IPS-18a (cell line): ENCODE data around the gene TSEN2.
"Not testable (repeated sequence)": the region's sequence is repeated elsewhere in the genome, so short reads cannot be mapped to it uniquely, and the experiment has no call there.

Source experiments
- H3K27ac ChIP-seq: one replicate; pipeline ENCODE4 v1.5.1; 2013; ENCODE audit warnings: low read length
- H3K27me3 ChIP-seq: one replicate; pipeline ENCODE4 v1.6.1; 2013; ENCODE audit warnings: mild to moderate bottlenecking, low read length; ENCODE audit not compliant: control insufficient read depth, insufficient read depth
- H3K36me3 ChIP-seq: one replicate; pipeline ENCODE4 v1.6.1; 2013; ENCODE audit warnings: low read depth, low read length; ENCODE audit not compliant: control insufficient read depth
- H3K4me1 ChIP-seq: one replicate; pipeline ENCODE4 v1.6.1; 2013; ENCODE audit warnings: low read depth, low read length; ENCODE audit not compliant: control insufficient read depth
- H3K4me3 ChIP-seq: one replicate; pipeline ENCODE4 v1.5.1; 2013; ENCODE audit warnings: low read length
- H3K9ac ChIP-seq: one replicate; pipeline ENCODE4 v1.6.1; 2013; ENCODE audit warnings: mild to moderate bottlenecking, low read length, moderate library complexity
- H3K9me3 ChIP-seq: one replicate; pipeline ENCODE4 v1.6.1; 2013; ENCODE audit warnings: low read depth, low read length; ENCODE audit not compliant: control insufficient read depth

Gene TSEN2

DNA sequence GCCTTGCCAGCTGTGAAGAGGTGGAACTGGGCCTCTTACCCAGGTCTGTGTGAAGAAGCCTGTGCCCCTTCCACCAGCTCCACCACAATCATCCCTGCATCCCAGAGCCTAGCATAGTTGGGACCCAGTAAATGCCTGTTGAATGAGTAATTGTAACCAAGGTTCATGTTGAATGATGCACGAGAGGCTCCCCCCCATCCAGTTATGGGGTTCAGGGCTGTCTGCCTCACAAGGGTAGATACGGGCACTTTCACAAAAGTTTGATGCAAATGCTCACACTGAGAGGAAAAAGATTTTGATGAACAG, 29.5 kb upstream of the TSEN2 start:
- Histone ChIP-seq H3K27me3 (no peaks in the 10 kb centered on the region), H3K9me3 (no peaks in the 10 kb centered on the region), H3K27ac (no peak overlapping the region), H3K4me3 (no peak overlapping the region), H3K36me3 (no peaks in the 10 kb centered on the region), H3K9ac (no peak overlapping the region), H3K4me1 (no peaks in the 10 kb centered on the region)

DNA sequence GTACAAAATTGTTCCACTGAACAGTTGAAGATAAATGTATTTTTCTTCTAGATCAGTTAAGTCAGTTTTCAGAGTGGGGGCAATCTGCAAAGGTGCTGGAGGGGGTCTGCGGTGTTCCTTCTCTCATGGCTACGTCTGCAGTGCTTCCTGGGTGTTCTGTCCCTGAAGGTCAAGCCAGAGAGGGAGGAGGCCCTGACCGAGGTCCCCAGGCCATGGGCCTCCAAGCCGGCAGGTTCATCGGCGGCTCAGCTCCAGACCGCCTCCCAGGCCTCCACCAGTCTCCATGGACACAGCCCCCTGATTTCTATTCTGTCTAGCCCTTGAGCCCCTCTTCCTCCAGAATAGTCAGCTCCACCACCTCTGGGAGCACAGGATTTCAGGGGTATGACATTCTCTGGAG, 28.5 kb upstream of the TSEN2 start:
- no peaks in the 10 kb centered on the region for H3K4me1 ChIP-seq
- H3K4me3 ChIP-seq = no peak overlapping the region
- no peak overlapping the region for H3K27ac ChIP-seq
- H3K9ac ChIP-seq = no peak overlapping the region
- H3K9me3 ChIP-seq = no peaks in the 10 kb centered on the region
- no peaks in the 10 kb centered on the region for H3K36me3 ChIP-seq
- no peaks in the 10 kb centered on the region for H3K27me3 ChIP-seq

DNA sequence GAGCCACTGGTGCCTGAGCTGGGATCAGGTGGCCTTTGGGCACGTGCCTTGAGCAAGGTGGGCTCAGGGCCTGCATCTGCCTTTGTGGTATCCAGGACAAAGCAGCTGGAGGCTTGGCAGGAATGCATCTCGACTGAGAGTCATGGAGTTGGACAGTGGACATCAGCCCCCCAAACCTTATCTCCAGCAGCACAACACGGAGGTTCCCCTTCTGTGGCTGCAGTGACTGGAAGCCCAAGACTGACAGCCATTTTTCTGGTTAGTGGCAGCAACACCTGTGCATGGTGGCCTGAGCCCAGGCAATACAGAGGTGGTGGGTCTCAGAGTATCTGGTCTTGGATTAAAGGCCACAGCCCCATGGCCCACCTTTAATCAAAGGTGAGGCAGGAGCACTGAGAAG, 27.8 kb upstream of the TSEN2 start:
- H3K9me3 ChIP-seq = no peaks in the 10 kb centered on the region
- H3K9ac ChIP-seq = no peak overlapping the region
- no peaks in the 10 kb centered on the region for H3K4me1 ChIP-seq
- no peak overlapping the region for H3K4me3 ChIP-seq
- no peak overlapping the region for H3K27ac ChIP-seq
- H3K27me3 ChIP-seq = no peaks in the 10 kb centered on the region
- H3K36me3 ChIP-seq = no peaks in the 10 kb centered on the region

DNA sequence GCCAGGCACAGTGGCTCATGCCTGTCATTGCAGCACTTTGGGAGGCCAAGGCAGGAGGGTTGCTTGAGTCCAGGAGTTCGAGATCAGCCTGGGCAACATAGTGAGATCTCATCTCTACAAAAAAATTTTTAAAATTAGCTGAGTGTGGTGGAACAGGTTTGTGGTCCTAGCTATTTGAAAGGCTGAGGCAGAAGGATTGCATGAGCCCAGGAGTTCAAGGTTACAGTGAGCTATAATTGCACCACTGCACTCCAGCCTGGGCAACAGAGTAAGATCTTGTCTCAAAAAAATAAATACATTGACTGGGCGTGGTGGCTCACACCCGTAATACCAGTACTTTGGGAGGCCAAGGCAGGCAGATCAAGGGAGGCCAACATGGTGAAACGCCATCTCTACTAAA, 26.9 kb upstream of the TSEN2 start:
- H3K36me3 ChIP-seq, H3K4me3 ChIP-seq, H3K4me1 ChIP-seq, H3K9me3 ChIP-seq, H3K9ac ChIP-seq, H3K27ac ChIP-seq, H3K27me3 ChIP-seq: not testable (repeated sequence)

DNA sequence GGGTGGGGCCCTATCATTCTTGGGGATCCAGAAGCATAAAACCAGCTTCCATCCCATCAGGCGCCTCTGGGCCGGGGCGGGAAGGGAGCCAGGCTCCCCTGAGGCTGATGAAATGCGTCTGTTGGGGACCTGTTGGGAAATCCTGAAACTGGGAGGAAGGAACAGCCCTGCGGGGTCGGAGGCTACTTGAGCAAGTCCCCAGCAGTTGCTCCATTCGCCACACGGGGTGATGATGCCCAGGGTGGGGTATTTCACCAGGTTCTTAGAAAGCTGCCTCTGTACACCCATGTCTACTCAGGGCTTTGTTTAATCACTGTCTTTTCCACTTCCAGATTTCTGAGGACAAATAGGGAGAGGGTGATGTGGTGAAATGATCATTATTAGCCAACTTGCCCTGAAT, 25.4 kb upstream of the TSEN2 start:
- H3K4me3 ChIP-seq = no peak overlapping the region
- H3K4me1 ChIP-seq = no peaks in the 10 kb centered on the region
- H3K9me3 ChIP-seq = no peaks in the 10 kb centered on the region
- no peaks in the 10 kb centered on the region for H3K27me3 ChIP-seq
- no peaks in the 10 kb centered on the region for H3K36me3 ChIP-seq
- no peak overlapping the region for H3K27ac ChIP-seq
- H3K9ac ChIP-seq = no peak overlapping the region

DNA sequence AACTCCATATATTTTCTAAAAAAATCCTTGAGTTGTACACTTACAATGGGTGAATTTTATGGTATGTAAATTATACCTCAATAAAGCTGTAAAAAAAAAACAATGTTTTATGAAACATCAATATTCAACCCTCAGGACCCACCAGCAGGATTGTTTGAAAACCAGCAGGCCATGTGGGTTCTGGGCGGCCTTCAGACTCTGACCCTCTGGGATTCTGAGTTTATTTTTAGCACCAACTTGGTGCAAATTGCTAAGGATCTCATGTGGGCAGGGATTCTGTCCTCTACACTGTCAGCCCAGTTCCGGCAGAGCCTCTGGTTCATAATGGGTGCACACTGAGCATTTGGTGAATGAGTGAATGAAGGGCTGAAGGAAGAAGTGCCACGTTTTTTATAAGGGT, 24.2 kb upstream of the TSEN2 start:
- Histone ChIP-seq H3K4me3 (no peak overlapping the region), H3K9ac (no peak overlapping the region), H3K27ac (no peak overlapping the region), H3K9me3 (no peaks in the 10 kb centered on the region), H3K4me1 (no peaks in the 10 kb centered on the region), H3K27me3 (no peaks in the 10 kb centered on the region), H3K36me3 (no peaks in the 10 kb centered on the region)

DNA sequence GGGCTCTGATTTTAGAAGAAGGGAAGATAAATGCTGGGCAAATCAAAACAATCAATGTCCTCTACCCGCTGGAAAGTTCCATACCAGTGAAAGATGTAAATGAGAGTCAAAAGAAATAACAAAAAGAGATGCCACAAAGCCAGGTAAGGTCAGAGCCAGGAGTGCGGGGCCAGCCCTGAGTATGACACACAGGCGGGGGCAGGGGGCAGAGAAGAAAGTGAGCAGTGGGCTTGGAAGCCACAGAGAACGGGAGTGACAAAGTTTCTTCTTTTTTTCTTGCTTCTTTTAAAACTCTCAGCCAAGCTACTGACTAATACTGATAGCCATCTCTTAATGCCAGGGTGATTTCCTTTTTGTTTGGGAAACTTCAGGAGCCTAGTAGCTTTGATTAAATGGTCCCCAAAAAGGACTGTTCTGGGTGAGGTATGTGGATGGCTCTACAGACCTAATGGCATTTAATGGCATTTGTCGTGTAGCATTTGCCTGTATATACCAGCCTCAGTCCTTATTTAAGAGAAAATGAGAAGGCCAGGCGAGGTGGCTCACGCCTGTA, 23.1 kb upstream of the TSEN2 start:
- H3K27me3 ChIP-seq = no peaks in the 10 kb centered on the region
- no peak overlapping the region for H3K9ac ChIP-seq
- no peaks in the 10 kb centered on the region for H3K36me3 ChIP-seq
- H3K4me1 ChIP-seq = no peaks in the 10 kb centered on the region
- H3K9me3 ChIP-seq = no peaks in the 10 kb centered on the region
- no peak overlapping the region for H3K4me3 ChIP-seq
- H3K27ac ChIP-seq = no peak overlapping the region

DNA sequence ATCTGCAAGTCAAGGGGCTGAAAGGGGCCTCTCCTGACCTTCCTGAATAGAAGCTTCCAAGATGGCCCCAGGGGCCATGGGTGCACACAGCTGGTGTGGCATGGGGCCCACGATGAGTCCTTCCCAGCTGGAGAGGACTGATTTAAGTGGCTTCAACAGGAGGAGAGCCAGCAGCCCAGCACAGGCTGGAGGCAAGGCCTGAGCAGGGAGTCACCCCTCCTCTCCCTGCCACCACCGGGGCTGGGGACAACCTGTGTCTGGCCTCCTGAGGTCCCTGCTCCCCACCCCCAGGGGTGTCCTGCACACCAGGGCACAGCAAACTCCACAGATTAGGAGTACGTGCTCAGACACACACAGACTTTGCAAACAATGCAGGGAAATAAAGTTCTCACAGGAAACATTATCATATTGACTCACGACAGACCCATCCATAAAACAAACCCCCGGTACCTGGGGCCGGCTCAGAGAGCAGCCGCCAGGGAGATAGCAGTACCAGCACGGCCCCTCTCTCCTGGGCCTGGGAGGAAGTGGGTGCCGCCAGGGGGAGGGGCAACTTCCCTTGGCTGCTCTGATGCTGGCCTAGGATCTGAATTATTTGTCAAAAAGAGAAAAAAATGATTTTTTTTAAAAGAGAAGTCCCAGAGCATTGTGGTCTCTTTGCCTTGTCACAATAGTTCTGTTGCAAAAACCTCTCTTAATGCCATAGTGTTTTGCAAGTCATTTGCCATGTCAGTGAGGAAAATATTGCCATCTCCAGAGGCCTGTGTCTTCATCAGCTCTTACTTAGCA, 21.9 kb upstream of the TSEN2 start:
- Histone ChIP-seq H3K9ac (no peak overlapping the region), H3K4me3 (no peak overlapping the region), H3K27me3 (no peaks in the 10 kb centered on the region), H3K36me3 (no peaks in the 10 kb centered on the region), H3K9me3 (no peaks in the 10 kb centered on the region), H3K27ac (no peak overlapping the region), H3K4me1 (no peaks in the 10 kb centered on the region)

DNA sequence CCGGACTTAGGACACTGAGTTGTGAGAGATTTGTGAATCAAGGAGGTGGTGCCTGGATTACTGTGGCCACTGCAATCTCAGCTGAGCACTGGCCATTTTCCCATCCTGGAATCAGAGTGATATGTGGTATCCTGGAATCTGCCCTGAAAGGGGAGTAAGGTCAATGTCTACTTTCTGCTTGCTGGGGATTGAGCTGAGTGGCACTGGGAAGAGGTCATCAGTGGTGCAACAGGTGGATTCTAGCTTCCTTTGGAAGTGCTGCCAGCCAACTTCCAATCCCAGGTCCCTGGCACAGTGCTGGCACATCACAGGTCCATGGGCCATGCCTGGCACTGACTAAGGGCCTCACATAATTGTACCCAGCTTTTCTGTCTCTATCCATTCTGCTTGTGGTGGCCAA, 20.6 kb upstream of the TSEN2 start:
- Histone ChIP-seq H3K36me3 (no peaks in the 10 kb centered on the region), H3K9ac (no peak overlapping the region), H3K9me3 (no peaks in the 10 kb centered on the region), H3K4me1 (no peaks in the 10 kb centered on the region), H3K27ac (no peak overlapping the region), H3K4me3 (no peak overlapping the region), H3K27me3 (no peaks in the 10 kb centered on the region)

DNA sequence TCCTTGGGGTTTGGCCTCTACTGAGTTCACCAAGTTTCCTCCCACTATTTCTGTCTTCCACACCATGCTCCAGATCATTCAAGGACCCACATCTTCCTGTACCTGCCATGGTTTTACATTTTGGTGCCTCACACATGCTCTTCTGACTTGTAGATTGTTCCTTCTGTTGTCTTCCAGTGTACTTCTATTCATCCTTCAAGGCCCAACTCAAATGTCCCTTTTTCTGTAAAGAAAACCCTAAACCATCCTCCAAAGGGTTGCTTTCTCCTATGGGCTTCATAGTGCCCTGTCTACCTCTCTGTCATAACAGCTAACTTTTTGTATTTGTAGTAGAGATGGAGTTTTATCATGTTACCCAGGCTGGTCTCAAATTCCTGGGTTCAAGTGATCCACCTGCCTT, 20.1 kb upstream of the TSEN2 start:
- Histone ChIP-seq H3K9ac (no peak overlapping the region), H3K27me3 (no peaks in the 10 kb centered on the region)

DNA sequence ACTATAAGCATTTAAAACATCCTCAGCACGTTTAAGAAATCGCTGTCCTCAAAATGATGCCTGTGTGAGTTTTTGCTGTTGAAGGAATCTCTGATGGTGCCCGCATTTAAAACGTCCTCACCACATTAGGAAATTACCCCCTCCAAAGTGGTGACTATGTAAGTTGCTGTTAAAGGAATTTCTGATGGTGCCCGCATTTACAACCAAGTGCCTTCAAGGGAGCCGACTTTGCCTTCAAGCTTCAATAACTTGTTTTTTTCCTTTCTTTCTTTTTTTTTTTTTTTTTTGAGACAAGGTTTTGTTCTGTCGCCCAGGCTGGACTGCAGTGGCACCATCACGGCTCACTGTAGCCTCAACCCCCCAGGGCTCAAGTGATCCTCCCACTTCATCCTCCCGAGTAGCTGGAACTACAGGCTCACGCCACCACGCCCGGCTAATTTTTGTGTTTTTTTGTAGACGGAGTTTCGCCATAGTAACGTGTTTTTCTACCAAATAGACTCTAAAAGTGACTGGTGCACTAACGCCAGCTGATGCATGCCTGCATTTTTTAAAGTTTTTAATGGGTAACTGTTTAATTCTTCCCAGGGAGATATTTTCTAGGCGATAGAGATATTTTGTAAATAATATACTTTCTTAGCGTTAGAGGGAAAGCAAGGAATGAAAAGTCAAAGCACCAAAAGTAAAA, 19.0 kb upstream of the TSEN2 start:
- H3K27me3 ChIP-seq = no peaks in the 10 kb centered on the region
- H3K4me1 ChIP-seq = no peaks in the 10 kb centered on the region
- no peak overlapping the region for H3K27ac ChIP-seq
- H3K9ac ChIP-seq = no peak overlapping the region
- no peak overlapping the region for H3K4me3 ChIP-seq
- H3K9me3 ChIP-seq = no peaks in the 10 kb centered on the region
- no peaks in the 10 kb centered on the region for H3K36me3 ChIP-seq

More for the DNA sequence above, 20.1 kb upstream of the TSEN2 start:
- H3K36me3 ChIP-seq = no peaks in the 10 kb centered on the region
- H3K27ac ChIP-seq = no peak overlapping the region
- H3K9me3 ChIP-seq = no peaks in the 10 kb centered on the region
- H3K4me3 ChIP-seq = no peak overlapping the region
- no peaks in the 10 kb centered on the region for H3K4me1 ChIP-seq

DNA sequence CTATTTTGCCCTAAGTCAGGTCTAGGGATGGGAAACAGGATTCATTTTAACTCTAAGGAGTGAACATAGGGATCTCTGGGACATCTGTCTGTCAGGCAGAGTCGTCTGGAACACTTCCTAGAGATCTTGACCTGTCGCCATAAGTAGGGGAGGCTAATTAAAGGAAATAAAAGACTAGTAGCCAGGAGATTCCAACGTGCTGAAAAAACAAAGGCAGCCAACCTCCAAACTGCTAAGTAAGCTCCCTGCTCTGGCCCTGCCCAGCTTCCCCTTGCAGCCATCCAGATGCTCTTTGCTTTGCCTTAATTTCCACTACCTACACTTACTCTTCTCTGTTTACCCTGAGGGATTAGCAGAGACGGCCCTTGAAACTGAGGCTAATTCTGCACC, 18.4 kb upstream of the TSEN2 start:
- H3K27ac ChIP-seq = no peak overlapping the region
- no peak overlapping the region for H3K4me3 ChIP-seq
- H3K9ac ChIP-seq = no peak overlapping the region
- H3K4me1 ChIP-seq = no peaks in the 10 kb centered on the region
- H3K9me3 ChIP-seq = no peaks in the 10 kb centered on the region
- H3K36me3 ChIP-seq = no peaks in the 10 kb centered on the region
- H3K27me3 ChIP-seq = no peaks in the 10 kb centered on the region
